Activated CD4-positive, alpha-beta T cell treated with anti-CD3 and anti-CD28 coated beads, Interleukin-2, amount 50 U/mL, for 1 hour (primary cell): ENCODE data around the gene JAKMIP2.
"Not testable (repeated sequence)": the region's sequence is repeated elsewhere in the genome, so short reads cannot be mapped to it uniquely, and the experiment has no call there.

ENCODE experiments used
- DNase-seq: peaks from one replicate; pipeline ENCODE4 v3.0.0-alpha.2; 2020

JAKMIP2 gene

DNA sequence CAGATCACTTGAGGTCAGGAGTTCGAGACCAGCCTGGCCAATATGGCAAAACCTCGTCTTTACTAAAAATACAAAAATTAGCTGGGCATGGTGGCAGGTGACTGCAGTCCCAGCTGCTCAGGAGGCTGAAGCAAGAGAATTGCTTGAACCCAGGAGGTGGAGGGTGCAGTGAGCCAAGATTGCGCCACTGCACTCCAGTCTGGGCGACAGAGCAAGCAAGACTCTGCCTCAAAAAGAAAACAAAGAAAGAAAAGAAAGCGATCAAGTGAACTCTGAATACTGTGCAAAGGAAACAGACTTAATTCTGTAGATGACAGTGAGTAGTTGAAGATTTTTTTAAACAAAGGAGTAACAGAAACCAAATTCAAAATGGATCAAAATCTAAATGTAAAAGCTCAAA lies 228.7 kb downstream of the JAKMIP2 start:
- not testable (repeated sequence) for DNase-seq

DNA sequence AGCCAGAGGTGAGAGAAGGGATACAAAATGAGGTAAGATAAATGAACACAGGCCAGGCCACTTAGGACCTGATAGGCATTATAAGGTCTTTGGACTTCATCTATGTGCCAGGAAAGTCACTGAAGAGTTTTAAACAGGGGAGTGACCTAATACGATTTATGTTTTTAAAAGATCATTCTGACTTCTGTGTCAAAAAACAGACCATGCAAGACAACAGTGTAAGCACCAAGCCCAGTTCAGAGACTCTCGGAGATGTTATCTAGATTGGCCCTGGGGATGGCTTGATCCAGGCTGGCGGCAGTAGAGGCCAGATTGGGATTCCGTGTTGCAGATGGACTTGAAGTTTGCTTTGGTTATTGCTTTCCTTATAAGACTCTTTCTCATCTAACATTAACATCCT lies 229.6 kb downstream of the JAKMIP2 start:
- no peak for DNase-seq

DNA sequence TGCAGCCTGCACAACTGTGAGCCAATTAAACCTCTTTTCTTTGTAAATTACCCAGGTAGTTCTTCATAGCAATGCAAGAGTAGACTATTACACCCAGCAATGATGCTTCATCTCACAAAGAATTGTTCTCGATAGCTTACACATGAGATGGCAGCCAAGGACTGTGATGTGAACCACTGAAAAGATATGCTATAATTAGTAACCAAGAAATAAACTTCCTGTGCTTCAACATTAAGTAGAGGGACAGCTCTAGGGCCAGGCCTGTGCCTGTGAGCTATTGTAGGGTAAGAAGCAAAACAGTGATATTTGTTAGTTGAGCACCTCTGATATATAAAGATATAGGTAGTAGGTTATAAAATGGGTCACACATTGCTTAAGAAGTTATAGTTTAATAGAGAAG lies 230.9 kb downstream of the JAKMIP2 start:
- DNase-seq, result no peak

DNA sequence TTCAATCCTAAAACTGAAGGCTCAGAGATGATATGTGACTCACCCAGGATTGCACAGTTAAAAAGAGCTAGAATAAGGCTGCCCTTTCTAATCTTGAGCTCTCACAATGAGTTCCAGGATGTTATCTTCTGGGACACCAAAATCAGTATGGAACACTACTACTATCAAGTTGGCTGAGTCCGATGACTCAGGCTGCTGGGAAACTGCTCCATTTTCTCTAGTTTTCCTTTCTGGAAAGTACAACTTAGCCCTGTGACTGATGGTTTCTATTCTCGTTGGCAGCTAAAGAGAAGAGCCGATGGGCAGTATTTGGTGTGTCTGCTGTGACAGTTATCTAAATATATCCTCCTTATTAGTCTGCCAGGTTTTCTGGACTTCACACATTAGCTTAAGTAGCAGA lies 234.8 kb downstream of the JAKMIP2 start:
- no peak for DNase-seq

DNA sequence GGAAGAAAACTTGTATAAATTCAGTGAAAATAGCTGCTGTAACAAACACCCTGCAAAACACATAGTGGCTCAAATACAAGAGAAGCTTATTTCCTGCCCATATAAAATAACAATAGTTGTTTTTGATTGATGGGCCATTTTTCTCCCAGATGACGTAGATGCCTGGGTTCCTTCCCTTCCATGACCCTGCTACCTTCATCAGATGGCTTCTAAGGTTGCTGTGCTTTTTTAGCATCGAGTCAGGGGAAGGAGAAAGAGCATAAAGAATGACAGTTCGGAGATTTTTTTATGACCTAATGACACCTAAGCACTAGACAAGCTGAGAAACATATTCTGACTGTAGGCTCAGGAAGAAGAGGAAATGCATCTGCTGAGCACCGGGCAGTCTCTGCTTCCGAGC lies 238.0 kb downstream of the JAKMIP2 start:
- no peak for DNase-seq

DNA sequence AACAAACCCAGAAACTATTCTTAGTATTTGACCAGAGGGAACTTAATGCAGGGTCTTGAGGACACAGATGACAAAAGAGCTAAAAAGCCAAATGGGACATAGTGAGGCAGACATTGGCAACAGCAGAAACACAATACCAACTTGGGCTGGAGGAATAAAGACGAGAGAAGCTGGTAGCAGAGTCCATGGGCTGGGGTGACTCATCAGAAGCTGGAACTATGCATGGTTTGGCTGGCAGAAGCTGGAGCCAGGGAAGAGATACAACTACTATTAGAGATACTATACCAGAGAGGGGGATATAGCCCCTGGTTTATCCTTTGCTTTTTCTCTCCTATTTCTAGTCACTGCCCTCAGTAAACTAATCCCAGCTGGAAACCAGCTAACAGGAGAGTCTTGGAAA lies 243.5 kb downstream of the JAKMIP2 start:
- DNase-seq, result no peak

DNA sequence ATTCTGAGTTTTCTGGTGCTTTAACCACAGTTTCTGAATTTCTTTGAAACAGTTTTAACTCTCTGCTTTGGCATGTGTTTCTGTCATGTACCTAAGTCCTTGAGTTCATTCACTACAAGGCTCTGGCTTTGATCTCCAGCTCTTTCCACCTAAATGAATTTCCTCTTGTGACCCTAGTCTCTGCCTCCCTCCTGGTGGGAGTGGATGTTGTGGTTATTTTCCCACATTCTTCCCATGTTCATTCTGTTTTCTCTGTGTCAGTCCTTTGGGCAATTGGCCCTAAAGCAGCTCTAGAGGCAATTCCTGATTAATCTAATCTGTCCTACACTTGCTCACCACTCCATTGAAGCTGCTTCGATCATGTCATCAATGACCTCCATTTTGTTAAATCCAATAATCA lies 244.3 kb downstream of the JAKMIP2 start:
- no peak for DNase-seq
